Endothelial cell (in vitro differentiated cells): ENCODE data around the gene NPHP4. TPM values are rescaled to one million over a fixed set of nuclear protein-coding genes. Genes with fewer than 3 reads are reported as not detected.
A peak's percentile ranks its signal among the peaks of the same experiment; 100 is the strongest.

Experiments used
- DNase-seq: peaks from one replicate; pipeline ENCODE4 v3.0.0; 2021; ENCODE audit warnings: low spot score
- H3K27ac Mint-ChIP-seq: one replicate; pipeline ENCODE4 v1.8.0; 2021; ENCODE audit warnings: mixed read lengths, inconsistent platforms; ENCODE audit not compliant: unreplicated experiment
- H3K27me3 Mint-ChIP-seq: one replicate; pipeline ENCODE4 v1.8.0; 2021; ENCODE audit warnings: mild to moderate bottlenecking, moderate library complexity, mixed read lengths, inconsistent platforms; ENCODE audit not compliant: unreplicated experiment
- H3K36me3 Mint-ChIP-seq: one replicate; pipeline ENCODE4 v1.8.0; 2021; ENCODE audit warnings: mild to moderate bottlenecking, low read depth, mixed read lengths, inconsistent platforms; ENCODE audit not compliant: unreplicated experiment
- H3K4me1 Mint-ChIP-seq: one replicate; pipeline ENCODE4 v1.8.0; 2021; ENCODE audit warnings: mild to moderate bottlenecking, mixed read lengths, inconsistent platforms; ENCODE audit not compliant: unreplicated experiment
- H3K4me3 Mint-ChIP-seq: one replicate; pipeline ENCODE4 v1.8.0; 2021; ENCODE audit warnings: mild to moderate bottlenecking, mixed read lengths, inconsistent platforms; ENCODE audit not compliant: unreplicated experiment
- H3K9me3 Mint-ChIP-seq: one replicate; pipeline ENCODE4 v1.8.0; 2021; ENCODE audit warnings: mixed read lengths, inconsistent platforms; ENCODE audit not compliant: unreplicated experiment
- CTCF ChIP-seq: fragments of 200-600 bp; sonication (generic); IDR thresholded peaks from one replicate; pipeline ENCODE4 v1.5.0; 2021; ENCODE audit warnings: antibody characterized with exemption; ENCODE audit not compliant: unreplicated experiment
- total RNA-seq: library from RNA; stranded (reverse); fragmentation: NEBNext Ultra II Directional; extraction: Animal tissue kit (Norgen Biotek cat#: 25700); gene quantifications from one replicate; pipeline ENCODE4 v1.2.1, GENCODE V29; 2021; ENCODE audit not compliant: unreplicated experiment

Gene NPHP4
- total RNA-seq, 1 donor from 2014 or later, result 15.3 TPM

GRCh38 chr1:5976231-5976630 lies 16.0 kb downstream of the NPHP4 start:
- H3K27me3 Mint-ChIP-seq, result peaks cover 8% of the 10 kb centered on the region
- no peaks in the 10 kb centered on the region for H3K9me3 Mint-ChIP-seq
- H3K27ac Mint-ChIP-seq, result no peak overlapping the region
- no peak for TF ChIP-seq CTCF
- no peak overlapping the region for H3K4me3 Mint-ChIP-seq
- peaks cover 11% of the 10 kb centered on the region for H3K4me1 Mint-ChIP-seq
- H3K36me3 Mint-ChIP-seq, result peaks cover 18% of the 10 kb centered on the region
- DNase-seq, result no peak

GRCh38 chr1:5975133-5975880 lies 16.9 kb downstream of the NPHP4 start:
- Mint-ChIP-seq H3K27me3 (peaks cover 8% of the 10 kb centered on the region), H3K27ac (no peak overlapping the region), H3K36me3 (peaks cover 18% of the 10 kb centered on the region), H3K9me3 (no peaks in the 10 kb centered on the region), H3K4me1 (peaks cover 3% of the 10 kb centered on the region), H3K4me3 (no peak overlapping the region)
- peak; percentile 35 for TF ChIP-seq CTCF
- DNase-seq, result peak; percentile 63

- H3K36me3 Mint-ChIP-seq, result peaks cover 19% of the 10 kb centered on the region
- no peaks in the 10 kb centered on the region for H3K9me3 Mint-ChIP-seq
- H3K27ac Mint-ChIP-seq, result no peak overlapping the region
- H3K4me1 Mint-ChIP-seq, result no peaks in the 10 kb centered on the region
- TF ChIP-seq CTCF, result no peak
- no peak for DNase-seq
- no peak overlapping the region for H3K4me3 Mint-ChIP-seq
- H3K27me3 Mint-ChIP-seq, result peaks cover 8% of the 10 kb centered on the region
These were observed 17.6 kb downstream of the NPHP4 start for GRCh38 chr1:5974631-5975030.

- no peaks in the 10 kb centered on the region for H3K9me3 Mint-ChIP-seq
- DNase-seq, result no peak
- H3K4me1 Mint-ChIP-seq, result no peaks in the 10 kb centered on the region
- TF ChIP-seq CTCF, result no peak
- peaks cover 16% of the 10 kb centered on the region for H3K36me3 Mint-ChIP-seq
- H3K27me3 Mint-ChIP-seq, result peaks cover 8% of the 10 kb centered on the region
- H3K27ac Mint-ChIP-seq, result no peak overlapping the region
- H3K4me3 Mint-ChIP-seq, result no peak overlapping the region
These were observed 18.5 kb downstream of the NPHP4 start for GRCh38 chr1:5973771-5974170.

- no peaks in the 10 kb centered on the region for H3K4me1 Mint-ChIP-seq
- H3K4me3 Mint-ChIP-seq, result no peak overlapping the region
- no peak for TF ChIP-seq CTCF
These were observed 20.1 kb downstream of the NPHP4 start for GRCh38 chr1:5972198-5972520.

More at GRCh38 chr1:5972198-5972520, 20.1 kb downstream of the NPHP4 start:
- DNase-seq, result no peak
- Mint-ChIP-seq H3K27ac (no peak overlapping the region), H3K9me3 (no peaks in the 10 kb centered on the region), H3K27me3 (no peaks in the 10 kb centered on the region), H3K36me3 (peaks cover 8% of the 10 kb centered on the region)
